ENCODE results near the gene TAF15.

The TAF15 gene

DNA sequence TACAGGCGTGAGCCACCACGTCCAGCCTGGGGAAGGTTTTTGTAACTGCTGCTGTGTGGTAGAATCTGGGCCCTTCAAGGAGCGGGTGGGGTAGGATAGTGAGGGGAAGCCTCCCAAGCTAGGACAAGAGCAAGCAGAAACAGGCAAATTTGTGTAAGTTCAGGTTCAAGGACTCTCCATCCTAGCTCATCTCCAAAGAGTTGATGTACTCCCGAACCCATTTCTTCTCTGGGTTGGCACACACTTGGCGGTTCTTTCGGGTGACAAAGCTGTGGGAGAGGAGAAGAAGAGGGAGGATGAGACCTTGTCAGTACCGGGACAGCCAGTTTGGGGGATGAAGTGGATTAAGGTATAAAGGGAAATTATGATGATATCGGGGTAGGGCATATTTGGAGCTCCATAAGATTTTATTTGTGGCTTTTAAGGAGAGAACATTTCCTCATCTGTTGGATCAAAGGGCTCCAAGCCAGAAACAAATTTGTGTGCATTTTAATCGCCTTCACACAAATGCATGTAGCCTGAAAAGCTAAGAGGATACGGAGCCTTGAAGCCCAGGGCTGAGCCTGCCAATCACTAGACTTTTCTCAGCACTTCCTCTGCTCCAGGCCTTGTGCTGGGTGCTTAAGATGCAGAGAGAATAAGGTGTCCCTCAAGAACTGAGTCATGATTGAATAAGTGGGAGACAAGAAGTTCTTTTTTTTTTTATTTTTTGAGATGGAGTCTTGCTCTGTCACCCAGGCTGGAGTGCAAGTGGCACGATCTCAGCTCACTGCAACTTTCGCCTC is 63.1 kb downstream of the TAF15 start:
- no peak for DNase-seq (ENCODE audit: low read depth in 2 of 2)

DNA sequence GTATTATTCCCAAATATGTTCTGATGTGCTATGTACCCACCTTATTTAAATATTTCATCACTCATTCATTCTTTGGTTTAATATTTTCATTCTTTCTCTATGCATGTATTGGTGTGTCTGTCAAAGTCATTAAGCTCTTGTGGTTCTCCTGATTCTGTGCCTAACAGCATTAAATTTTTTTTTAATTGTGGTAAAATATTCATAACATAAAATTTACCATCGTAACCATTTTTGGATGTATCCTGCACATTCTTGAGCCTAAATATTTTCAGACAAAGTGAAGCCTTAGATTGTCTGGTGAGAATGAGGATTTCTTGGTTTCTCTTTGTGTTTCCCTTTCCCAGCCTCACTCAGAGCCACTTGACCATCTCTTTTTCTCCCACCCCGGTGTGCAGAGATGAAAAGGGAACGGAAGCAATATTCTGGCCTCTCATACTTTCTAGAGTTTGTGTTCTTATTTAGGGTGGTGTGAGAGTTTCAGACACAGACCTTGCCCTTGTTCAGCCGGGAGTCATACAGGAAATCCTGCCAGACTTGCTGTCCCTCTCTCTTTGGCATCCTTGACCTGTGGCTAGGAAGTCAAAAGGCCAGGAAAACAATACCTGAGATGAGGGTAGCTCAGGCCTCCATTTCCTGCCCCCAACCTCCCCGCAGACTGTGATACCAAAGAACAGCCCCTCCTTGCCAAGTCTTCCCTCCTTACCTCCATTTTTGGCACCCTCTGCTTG is 66.0 kb downstream of the TAF15 start:
- DNase-seq (ENCODE audit: low read depth in 2 of 2): no peak

- no peak for DNase-seq (ENCODE audit: low read depth in 2 of 2)
Measured at GRCh38 chr17:35875800-35876139, 66.5 kb downstream of the TAF15 start.

DNA sequence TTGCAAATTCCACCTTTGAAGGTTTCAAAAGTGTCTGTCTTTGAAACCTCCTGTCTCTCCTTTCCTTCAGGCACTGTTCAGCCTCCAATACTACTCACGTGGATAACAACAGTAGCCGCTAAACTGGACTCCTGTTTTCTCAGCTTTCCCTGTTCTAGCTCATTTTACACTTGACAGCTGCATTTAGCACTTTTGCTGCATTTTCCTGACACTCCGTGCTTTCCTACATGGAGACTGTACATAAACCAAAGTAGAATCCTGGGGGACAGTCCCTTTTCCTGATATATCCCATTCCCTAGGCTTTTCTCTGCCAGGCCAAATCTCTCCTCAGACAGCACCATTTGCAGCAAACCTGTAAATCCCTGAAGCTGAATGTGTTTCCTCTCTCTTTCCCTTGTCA is 67.2 kb downstream of the TAF15 start:
- no peak for DNase-seq (ENCODE audit: low read depth in 2 of 2)

- DNase-seq (ENCODE audit: low read depth in 2 of 2): no peak
Measured at GRCh38 chr17:35877345-35878029, 68.2 kb downstream of the TAF15 start.

DNA sequence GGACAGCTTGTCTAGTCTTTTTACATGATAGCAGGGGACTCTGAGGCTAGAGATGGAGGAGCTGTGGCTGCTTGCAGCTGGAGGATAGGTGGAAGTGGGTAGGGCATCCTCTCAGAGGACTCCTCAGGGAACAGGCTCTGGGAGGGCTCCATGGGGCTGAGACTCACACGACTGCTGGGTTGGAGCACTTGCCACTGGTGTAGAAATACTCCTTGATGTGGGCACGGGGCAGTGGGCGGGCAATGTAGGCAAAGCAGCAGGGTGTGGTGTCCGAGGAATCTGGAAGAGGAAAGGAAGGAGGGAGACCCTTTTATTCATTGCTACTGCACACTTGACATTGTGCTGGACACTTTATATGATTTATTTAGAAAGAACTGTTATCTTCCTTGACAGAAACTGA is 69.1 kb downstream of the TAF15 start:
- no peak for DNase-seq (ENCODE audit: low read depth in 2 of 2)

- peak in 1 of 2 donors; percentile 47 for DNase-seq (ENCODE audit: low read depth in 2 of 2)
Measured at GRCh38 chr17:35879773-35880654, 70.7 kb downstream of the TAF15 start, which contains the start of gene CCL5. TSS of gene CCL5 (minus strand) at chr17:35880360.

- DNase-seq (ENCODE audit: low read depth in 2 of 2): no peak
Measured at GRCh38 chr17:35889241-35889640, 80.0 kb downstream of the TAF15 start.

DNA sequence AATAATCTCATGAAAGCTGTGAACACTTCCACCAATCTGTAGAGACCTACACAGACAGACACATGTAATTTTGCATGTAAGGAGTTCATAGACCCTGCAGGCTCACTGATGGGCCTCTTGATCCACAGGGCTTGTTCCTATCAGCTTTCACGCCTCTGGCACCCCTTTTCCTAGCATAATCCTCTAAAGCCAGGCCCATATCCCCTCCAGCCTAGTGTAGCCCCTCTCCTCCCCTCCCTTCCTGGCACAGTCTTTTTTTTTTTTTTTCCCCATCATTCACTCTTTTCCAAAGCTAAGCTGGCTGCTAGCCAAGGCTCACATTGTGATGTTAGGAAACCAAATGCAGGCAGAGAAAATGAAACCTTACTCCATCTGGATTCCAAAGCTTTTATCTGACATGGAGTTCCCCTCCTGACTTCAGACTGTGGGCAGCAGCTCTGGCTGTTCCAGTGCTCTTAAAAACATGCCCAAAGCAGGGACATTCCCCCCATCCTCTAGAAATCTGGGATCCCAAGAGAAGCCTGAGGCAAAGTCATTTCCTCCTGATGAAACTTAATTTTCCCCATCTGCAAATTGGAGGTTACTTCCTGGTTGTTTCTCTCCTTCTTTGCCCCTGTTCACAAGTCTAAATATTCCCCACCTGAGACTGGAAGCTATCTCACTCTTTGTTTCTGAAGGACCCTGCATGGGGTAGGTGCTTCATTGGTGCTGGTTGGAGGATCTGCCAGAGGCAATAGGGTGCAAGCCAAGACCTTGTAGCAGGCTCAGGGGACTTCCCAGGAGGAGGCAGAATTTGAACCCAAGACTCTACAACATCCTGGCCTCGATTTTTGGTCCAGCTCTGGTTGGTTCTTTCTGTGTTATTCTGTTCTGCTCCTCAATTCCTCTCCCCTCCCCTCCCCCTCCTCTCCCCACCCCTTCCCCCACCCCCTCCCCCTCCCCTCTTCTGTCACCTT is 80.8 kb downstream of the TAF15 start:
- DNase-seq (ENCODE audit: low read depth in 2 of 2): no peak

DNA sequence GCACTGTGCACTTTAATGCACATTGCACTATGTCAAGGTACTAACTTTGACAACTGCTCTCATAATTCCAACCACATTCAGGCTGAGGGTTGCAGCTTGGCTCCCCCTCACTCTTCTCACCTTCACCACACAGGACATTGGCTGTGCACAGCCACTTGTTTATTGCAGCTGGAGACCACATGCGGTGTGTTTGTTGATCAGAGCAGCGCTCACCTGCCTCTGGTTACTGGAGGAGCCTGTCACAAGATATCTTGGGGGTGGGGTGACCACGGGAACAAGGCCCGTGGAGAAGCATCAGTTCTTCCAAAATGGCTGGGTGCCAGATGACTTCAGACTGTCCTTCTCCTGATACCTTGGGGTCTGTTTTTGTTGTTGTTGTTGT is 81.5 kb downstream of the TAF15 start:
- DNase-seq (ENCODE audit: low read depth in 2 of 2): no peak

DNA sequence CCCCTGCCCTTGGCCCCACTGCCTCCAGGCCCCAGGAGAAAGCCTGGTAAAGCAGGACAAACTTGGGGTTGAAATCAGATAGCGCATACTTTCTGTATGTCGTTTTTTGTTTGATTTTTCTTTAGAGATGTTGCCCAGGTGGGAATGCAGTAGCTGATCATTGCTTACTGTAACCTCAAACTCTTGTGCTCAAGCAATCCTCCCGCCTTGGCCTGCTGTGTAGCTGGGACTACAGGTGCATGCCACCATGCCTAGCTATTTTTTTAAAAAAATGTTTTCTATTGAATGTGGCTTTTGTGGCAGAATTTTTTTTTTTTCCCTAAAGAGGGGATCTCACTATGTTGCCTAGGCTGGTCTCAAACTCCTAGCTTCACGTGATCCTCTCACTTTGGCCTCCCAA is 82.0 kb downstream of the TAF15 start:
- no peak for DNase-seq (ENCODE audit: low read depth in 2 of 2)

DNA sequence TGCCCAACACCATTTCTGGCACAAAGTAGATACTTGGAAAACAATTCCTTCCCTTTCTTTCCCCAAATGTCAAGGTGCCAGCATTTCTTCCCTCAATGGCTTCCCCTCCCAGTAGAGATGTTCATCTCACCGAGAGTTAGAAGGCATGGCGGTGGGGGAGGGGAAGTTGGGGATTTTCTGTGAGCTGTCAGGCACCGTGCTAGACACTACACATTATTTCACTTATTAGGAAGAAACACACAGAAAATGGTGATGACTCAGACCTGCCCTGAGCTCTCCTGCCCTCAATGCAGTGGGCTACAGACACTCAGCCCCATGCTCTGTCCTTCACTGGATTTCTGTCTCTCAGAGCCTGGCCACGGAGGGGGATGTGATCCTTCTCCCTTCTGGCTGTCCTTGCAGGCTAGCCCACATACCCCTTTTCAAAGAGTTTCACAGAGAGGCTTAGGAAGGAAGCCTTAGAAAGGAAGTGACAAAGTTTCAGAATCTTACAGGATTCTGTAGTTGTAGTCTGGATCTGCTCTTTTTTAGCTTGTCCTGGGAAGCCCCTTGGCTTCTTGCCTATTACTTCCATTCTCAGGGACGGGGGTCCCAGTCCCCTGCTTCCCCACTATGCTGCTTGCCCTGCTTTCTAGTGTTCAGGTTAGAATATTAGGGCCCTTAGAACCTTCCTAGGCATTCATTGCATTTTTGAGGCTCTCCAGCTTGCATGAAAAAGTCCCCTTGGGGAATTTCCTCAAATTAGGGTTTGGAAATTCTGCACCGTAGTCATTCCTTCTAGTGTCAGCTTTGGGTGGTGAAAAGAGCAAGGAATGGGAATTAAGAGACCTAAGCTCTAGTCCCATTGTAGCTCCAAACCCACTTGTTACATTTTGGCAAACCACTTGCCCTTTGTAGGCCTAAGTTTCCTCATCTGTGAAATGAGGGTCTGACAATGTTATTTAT is 83.1 kb downstream of the TAF15 start:
- DNase-seq (ENCODE audit: low read depth in 2 of 2): no peak

GRCh38 chr17:35893751-35894150 is 84.5 kb downstream of the TAF15 start:
- no peak for DNase-seq (ENCODE audit: low read depth in 2 of 2)

DNA sequence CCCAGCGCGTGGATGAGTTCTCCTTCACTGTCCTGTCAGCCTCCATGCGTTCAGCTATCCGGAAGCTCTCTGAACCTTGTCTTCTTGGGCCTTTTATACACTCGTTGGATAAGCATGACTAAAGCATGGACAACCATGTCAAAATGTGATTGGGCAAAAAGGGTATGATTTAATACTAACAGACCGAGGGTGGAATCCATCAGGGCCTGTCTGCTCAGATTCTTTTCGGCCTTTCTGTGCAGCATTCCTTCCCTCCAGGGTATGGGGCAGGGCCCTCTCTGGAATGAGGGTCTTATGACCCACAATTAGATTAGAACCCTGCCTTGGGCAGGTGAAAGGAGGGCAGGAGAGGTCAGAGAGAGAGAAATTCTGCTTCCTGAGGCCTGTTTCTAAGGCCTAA is 84.9 kb downstream of the TAF15 start:
- DNase-seq (ENCODE audit: low read depth in 2 of 2): no peak

DNA sequence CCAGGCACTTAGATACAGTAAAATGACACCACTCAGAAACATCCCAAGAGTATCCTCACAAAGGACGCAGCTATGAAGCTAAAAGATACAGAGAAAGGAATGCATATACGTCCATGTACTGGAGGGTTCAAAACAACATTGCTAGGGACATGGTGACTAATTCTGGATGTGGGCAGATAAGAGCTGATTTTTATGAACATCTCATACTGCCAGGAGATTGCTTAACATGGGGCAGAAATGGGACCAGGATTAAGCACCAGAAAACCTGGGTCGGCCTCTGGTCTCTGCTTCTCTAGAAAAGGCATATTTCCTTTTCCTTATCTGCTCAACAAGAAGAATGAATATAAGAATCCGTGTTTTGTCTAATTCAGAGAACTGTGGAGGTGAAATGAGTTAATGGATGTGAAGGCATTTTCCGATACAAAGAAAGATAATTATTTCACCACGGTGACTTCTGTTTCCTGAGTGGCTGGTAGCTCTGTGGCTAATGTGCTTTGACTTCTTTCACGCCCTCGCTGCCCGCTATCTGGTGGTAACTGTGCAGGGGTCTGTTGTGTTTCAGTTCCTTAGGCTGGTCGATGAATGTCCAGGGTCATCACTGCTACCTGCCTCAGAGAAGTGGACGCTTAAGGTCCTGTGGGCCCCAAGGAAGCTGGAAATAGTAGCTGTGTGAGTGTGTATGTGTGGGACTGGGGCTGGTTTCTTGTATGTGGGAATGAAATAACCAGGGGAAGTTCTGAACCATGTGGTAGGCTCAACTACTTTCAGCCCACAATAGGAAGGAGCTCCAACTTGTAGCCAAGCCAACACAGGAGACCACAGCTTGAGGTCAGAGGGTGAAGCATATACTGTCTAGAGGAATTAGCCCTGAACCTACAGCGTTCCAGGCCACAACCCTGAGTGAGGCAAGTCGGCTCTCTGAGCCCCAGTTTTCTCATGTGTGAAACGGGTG is 86.6 kb downstream of the TAF15 start:
- DNase-seq (ENCODE audit: low read depth in 2 of 2): no peak

All from stimulated activated CD8-positive, alpha-beta memory T cell treated with anti-CD3 and anti-CD28 coated beads, Interleukin-15, amount 100 ng/mL, for 4 hours (primary cell).